GM19099 (cell line): Measurements from ENCODE around the gene ABHD16A.
A peak's percentile ranks its signal among the peaks of the same experiment; 100 is the strongest.

ENCODE experiments used
- POLR2A ChIP-seq: IDR thresholded peaks from 3 replicates; pipeline ENCODE4 v1.6.1; 2011; ENCODE audit warnings: low read depth; ENCODE audit not compliant: insufficient read length; ENCODE audit errors: extremely low read depth

The ABHD16A gene

GRCh38 chr6:31736021-31736767 lies 33.1 kb upstream of the ABHD16A start, which contains the start of gene CLIC1:
Gene CLIC1, minus strand, starts transcription at chr6:31736530. Its CDS starts 230 bp downstream, at chr6:31736300.
- TF ChIP-seq POLR2A = peak; percentile 87

- no peak for TF ChIP-seq POLR2A
Measured at GRCh38 chr6:31734821-31735406, 31.8 kb upstream of the ABHD16A start.

GRCh38 chr6:31734247-31734820 lies 31.2 kb upstream of the ABHD16A start:
- no peak for TF ChIP-seq POLR2A

GRCh38 chr6:31733734-31734133 lies 30.6 kb upstream of the ABHD16A start:
- no peak for TF ChIP-seq POLR2A

GRCh38 chr6:31732029-31732428 lies 28.9 kb upstream of the ABHD16A start:
- TF ChIP-seq POLR2A = no peak

GRCh38 chr6:31730631-31731086 lies 27.5 kb upstream of the ABHD16A start:
- TF ChIP-seq POLR2A = no peak

GRCh38 chr6:31729979-31730630 lies 27.0 kb upstream of the ABHD16A start:
- TF ChIP-seq POLR2A = peak; percentile 36

GRCh38 chr6:31729515-31729978 lies 26.4 kb upstream of the ABHD16A start:
- peak; percentile 49 for TF ChIP-seq POLR2A

GRCh38 chr6:31728767-31729514 lies 25.8 kb upstream of the ABHD16A start, which contains the start of gene DDAH2:
Gene DDAH2, minus strand, starts transcription at chr6:31729299. Its CDS starts 138 bp downstream, at chr6:31729161.
- no peak for TF ChIP-seq POLR2A

- no peak for TF ChIP-seq POLR2A
Measured at GRCh38 chr6:31727717-31728671, 24.9 kb upstream of the ABHD16A start.

GRCh38 chr6:31727034-31727716 lies 24.1 kb upstream of the ABHD16A start:
- peak; percentile 34 for TF ChIP-seq POLR2A

GRCh38 chr6:31725502-31726350 lies 22.6 kb upstream of the ABHD16A start:
- no peak for TF ChIP-seq POLR2A

GRCh38 chr6:31723980-31724691 lies 21.0 kb upstream of the ABHD16A start:
- no peak for TF ChIP-seq POLR2A
